B cell (primary cell): ENCODE results near the gene SUN3. TPM values are rescaled to one million over a fixed set of nuclear protein-coding genes. Genes with fewer than 3 reads are reported as not detected.

Experiments
- ATAC-seq: fragments of 200-7000 bp; cut with Tn5 transposase; one replicate; pipeline ENCODE4 v1.10.0; 2021; ENCODE audit warnings: low read depth, mild to moderate bottlenecking, moderate number of reproducible peaks, moderate library complexity
- CTCF ChIA-PET: fragments of 350-600 bp; sonication (Branson Sonifier 250); formaldehyde crosslinking; loops from one replicate; lab custom pipeline; 2021; ENCODE audit warnings: antibody characterized with exemption, inconsistent platforms; lab: Charles Lee
- POLR2A ChIA-PET: fragments of 350-600 bp; sonication (Branson Sonifier 250); formaldehyde crosslinking; loops from one replicate; lab custom pipeline; 2021; ENCODE audit warnings: antibody characterized with exemption; lab: Charles Lee
- DNase-seq: peaks from one replicate; pipeline ENCODE4 v3.0.0; 2013
- H2AFZ ChIP-seq: 2 replicates; pipeline ENCODE4 v1.6.1; 2012; ENCODE audit warnings: mild to moderate bottlenecking, low read depth, low read length; ENCODE audit not compliant: insufficient read depth, poor library complexity, severe bottlenecking
- H3K27ac ChIP-seq, 2 donors: 1 replicate in 1 of 2; 2 replicates in 1 of 2; pipeline ENCODE4 v1.5.1; 2012 to 2013; ENCODE audit warnings: low read length in 2 of 2, mild to moderate bottlenecking in 2 of 2, moderate library complexity in 1 of 2
- H3K27me3 ChIP-seq, 4 experiments: fragments of 200-600 bp in 1 of 4; sonication (generic) in 1 of 4; replicated peaks in 1 of 4; 1 replicate in 2 of 4; 2 replicates in 2 of 4; pipeline versions ENCODE4 v1.6.1 to v1.7.0; 2013 to 2016; ENCODE audit warnings: low read length in 3 of 4, mild to moderate bottlenecking in 2 of 4, mixed read lengths in 1 of 4, moderate library complexity in 1 of 4; ENCODE audit not compliant: insufficient read depth in 4 of 4, control insufficient read depth in 3 of 4; ENCODE audit errors: control extremely low read depth in 1 of 4
- H3K36me3 ChIP-seq, 2 experiments: replicated peaks in 1 of 2; 1 replicate in 1 of 2; 2 replicates in 1 of 2; pipeline versions ENCODE4 v1.6.1 to v1.7.1; 2013; ENCODE audit warnings: low read length in 1 of 2; ENCODE audit not compliant: insufficient read depth in 2 of 2, control insufficient read depth in 1 of 2; ENCODE audit errors: control extremely low read depth in 1 of 2, extremely low read depth in 1 of 2
- H3K4me1 ChIP-seq, 2 donors: fragments of 200-600 bp in 1 of 2; sonication (generic) in 1 of 2; 1 replicate in 1 of 2; 2 replicates in 1 of 2; pipeline versions ENCODE4 v1.5.1 to v1.6.1; 2013 to 2017; ENCODE audit warnings: low read length in 2 of 2; ENCODE audit not compliant: control insufficient read depth in 2 of 2, insufficient read depth in 2 of 2
- H3K4me2 ChIP-seq: replicated peaks from 2 replicates; pipeline ENCODE3; 2012; ENCODE audit warnings: mild to moderate bottlenecking, low read depth, low read length; ENCODE audit not compliant: poor library complexity, severe bottlenecking
- H3K4me3 ChIP-seq, 5 experiments: fragments of 200-600 bp in 1 of 5; sonication (generic) in 1 of 5; 1 replicate in 3 of 5; 2 replicates in 2 of 5; pipeline versions ENCODE4 v1.5.1 to v1.7.0; 2011 to 2016; ENCODE audit warnings: low read length in 4 of 5, mild to moderate bottlenecking in 4 of 5, low read depth in 2 of 5, control low read depth in 1 of 5, moderate library complexity in 1 of 5; ENCODE audit not compliant: insufficient read depth in 1 of 5; ENCODE audit errors: control extremely low read depth in 1 of 5, extremely low read depth in 1 of 5
- H3K79me2 ChIP-seq: fragments of 200-600 bp; sonication (generic); one replicate; pipeline ENCODE4 v1.6.0; 2016; ENCODE audit warnings: low read length; ENCODE audit not compliant: control insufficient read depth, insufficient read depth
- H3K9ac ChIP-seq: fragments of 200-600 bp; sonication (generic); 2 replicates; pipeline ENCODE4 v1.6.1; 2017; ENCODE audit warnings: mild to moderate bottlenecking, low read length, moderate library complexity
- H3K9me3 ChIP-seq, 3 donors: one replicate each; pipeline versions ENCODE4 v1.6.1 to v1.7.1; 2013; ENCODE audit warnings: low read length in 2 of 3; ENCODE audit not compliant: control insufficient read depth in 2 of 3, insufficient read depth in 1 of 3; ENCODE audit errors: control extremely low read depth in 1 of 3
- H4K20me1 ChIP-seq: 2 replicates; pipeline ENCODE4 v1.6.0; 2012; ENCODE audit warnings: mild to moderate bottlenecking, low read length; ENCODE audit not compliant: insufficient read depth, control insufficient read depth, poor library complexity, severe bottlenecking
- H3K27ac Mint-ChIP-seq: one replicate; pipeline ENCODE4 v1.8.0; 2021; ENCODE audit warnings: mixed read lengths
- H3K27me3 Mint-ChIP-seq: one replicate; pipeline ENCODE4 v1.8.0; 2021; ENCODE audit warnings: mixed read lengths
- H3K4me1 Mint-ChIP-seq: one replicate; pipeline ENCODE4 v1.8.0; 2021; ENCODE audit warnings: mixed read lengths
- H3K4me3 Mint-ChIP-seq: one replicate; pipeline ENCODE4 v1.8.0; 2021; ENCODE audit warnings: mixed read lengths
- H3K9me3 Mint-ChIP-seq: one replicate; pipeline ENCODE4 v1.8.0; 2022; ENCODE audit warnings: mixed read lengths; ENCODE audit not compliant: insufficient read depth
- EZH2 ChIP-seq: IDR thresholded peaks from 2 replicates; pipeline ENCODE4 v1.6.1; 2012; ENCODE audit warnings: borderline replicate concordance, low read depth, mild to moderate bottlenecking, moderate library complexity, low read length; ENCODE audit not compliant: insufficient read depth, poor library complexity, severe bottlenecking
- WGBS: methylation state at CpG from one replicate; pipeline ENCODE4 v1.1.5; 2013; ENCODE audit warnings: missing lambda C conversion rate; ENCODE audit not compliant: insufficient coverage; 5-methylcytosine and 5-hydroxymethylcytosine counted together
- intact Hi-C: fragments of 100-400 bp; cut with micrococcal nuclease; formaldehyde crosslinking; loops from one replicate; pipeline ENCODE4 v1.10.0; 2022
- polyA plus RNA-seq: library from polyadenylated mRNA; depleted of rRNA; stranded (reverse); fragments of >200 nt; gene quantifications from 2 replicates; pipeline ENCODE4 v1.2.3, GENCODE V29; 2012
- total RNA-seq, 2 donors: library from RNA; stranded (reverse); fragments of 120-200 nt in 1 of 2; gene quantifications; 1 replicate in 1 of 2; 2 replicates in 1 of 2; pipeline versions ENCODE4 v1.2.3 to v1.2.4, GENCODE V29; 2013 to 2022
- TF ChIP-seq, protein P1 (sequence below): fragments of 200-600 bp; IDR thresholded peaks from one replicate; pipeline ENCODE4 v1.8.0; 2022; ENCODE audit warnings: antibody characterized with exemption, mild to moderate bottlenecking

Gene SUN3
- total and polyA plus RNA-seq, 2 donors (not counting 1 experiment from before 2014, with no cell fraction given), result not detected

DNA sequence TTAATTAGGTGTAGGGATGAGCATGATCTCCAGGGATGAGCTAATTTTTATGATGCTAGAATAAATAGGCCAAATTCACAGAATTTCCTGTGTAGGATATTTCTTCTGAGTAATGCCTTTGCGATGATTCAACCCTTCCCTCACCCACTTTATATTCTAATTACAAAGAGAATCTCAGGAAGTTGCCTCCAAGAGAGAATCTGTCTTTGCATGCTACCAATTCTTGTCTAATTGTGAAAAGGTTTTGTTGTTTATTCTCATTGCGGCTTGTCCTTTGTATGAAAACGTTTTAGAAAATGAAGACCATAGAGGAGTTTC, 12.7 kb upstream of the SUN3 start:
- Mint-ChIP-seq H3K4me3 (no peak overlapping the region), H3K27me3 (peaks cover 6% of the 10 kb centered on the region), H3K27ac (no peak overlapping the region), H3K4me1 (peaks cover 3% of the 10 kb centered on the region), H3K9me3 (no peaks in the 10 kb centered on the region)
- no peaks in the 10 kb centered on the region for H3K9me3 ChIP-seq
- H3K36me3 ChIP-seq, result no peaks in the 10 kb centered on the region
- H3K9ac ChIP-seq, result no peak overlapping the region
- H3K4me3 ChIP-seq, result no peak overlapping the region
- ChIA-PET POLR2A (no interaction called here), CTCF (no interaction called here)
- intact Hi-C loops, result no loop called here
- no peaks in the 10 kb centered on the region for H3K4me1 ChIP-seq
- no peaks in the 10 kb centered on the region for H3K79me2 ChIP-seq
- no peak overlapping the region for H2AFZ ChIP-seq
- WGBS, result 100% methylated on average over 2 of the region's 3 CpGs
- no peak for DNase-seq
- ATAC-seq, result no peak
- peaks cover 0 to 8% (median 0%) of the 10 kb centered on the region in 4 experiments for H3K27me3 ChIP-seq
- no peak overlapping the region for H3K27ac ChIP-seq
- TF ChIP-seq EZH2, result no peak
- TF ChIP-seq, protein P1, sequence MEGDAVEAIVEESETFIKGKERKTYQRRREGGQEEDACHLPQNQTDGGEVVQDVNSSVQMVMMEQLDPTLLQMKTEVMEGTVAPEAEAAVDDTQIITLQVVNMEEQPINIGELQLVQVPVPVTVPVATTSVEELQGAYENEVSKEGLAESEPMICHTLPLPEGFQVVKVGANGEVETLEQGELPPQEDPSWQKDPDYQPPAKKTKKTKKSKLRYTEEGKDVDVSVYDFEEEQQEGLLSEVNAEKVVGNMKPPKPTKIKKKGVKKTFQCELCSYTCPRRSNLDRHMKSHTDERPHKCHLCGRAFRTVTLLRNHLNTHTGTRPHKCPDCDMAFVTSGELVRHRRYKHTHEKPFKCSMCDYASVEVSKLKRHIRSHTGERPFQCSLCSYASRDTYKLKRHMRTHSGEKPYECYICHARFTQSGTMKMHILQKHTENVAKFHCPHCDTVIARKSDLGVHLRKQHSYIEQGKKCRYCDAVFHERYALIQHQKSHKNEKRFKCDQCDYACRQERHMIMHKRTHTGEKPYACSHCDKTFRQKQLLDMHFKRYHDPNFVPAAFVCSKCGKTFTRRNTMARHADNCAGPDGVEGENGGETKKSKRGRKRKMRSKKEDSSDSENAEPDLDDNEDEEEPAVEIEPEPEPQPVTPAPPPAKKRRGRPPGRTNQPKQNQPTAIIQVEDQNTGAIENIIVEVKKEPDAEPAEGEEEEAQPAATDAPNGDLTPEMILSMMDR, result no peak
- H3K4me2 ChIP-seq, result no peak overlapping the region
- no peaks in the 10 kb centered on the region for H4K20me1 ChIP-seq

- 96% methylated on average over 11 of the region's 18 CpGs for WGBS
- H3K27ac ChIP-seq, result no peak overlapping the region
- H3K4me1 ChIP-seq, result peaks cover 2% of the 10 kb centered on the region in 2 donors
- Mint-ChIP-seq H3K4me3 (no peak overlapping the region), H3K9me3 (no peaks in the 10 kb centered on the region), H3K27me3 (peaks cover 7% of the 10 kb centered on the region), H3K4me1 (peaks cover 5% of the 10 kb centered on the region), H3K27ac (no peak overlapping the region)
- no peaks in the 10 kb centered on the region for H3K36me3 ChIP-seq
- H3K9me3 ChIP-seq, result peaks cover 0 to 1% (median 0%) of the 10 kb centered on the region in 3 donors
- DNase-seq (no peak), ATAC-seq (no peak)
- H3K4me2 ChIP-seq, result no peak overlapping the region
- H3K9ac ChIP-seq, result no peak overlapping the region
- CTCF ChIA-PET, result no interaction called here
- peaks cover 0 to 14% (median 1%) of the 10 kb centered on the region in 4 experiments for H3K27me3 ChIP-seq
- POLR2A ChIA-PET, result no interaction called here
- H3K79me2 ChIP-seq, result no peaks in the 10 kb centered on the region
- no peak overlapping the region for H2AFZ ChIP-seq
- TF ChIP-seq, protein P1, result no peak
- H3K4me3 ChIP-seq, result no peak overlapping the region
- no peaks in the 10 kb centered on the region for H4K20me1 ChIP-seq
- intact Hi-C loops, result no loop called here
Measured at GRCh38 chr7:48040944-48041652, 12.2 kb upstream of the SUN3 start.
